Smooth muscle cell (in vitro differentiated cells): ENCODE results near the gene GNAS-AS1. TPM values are rescaled to one million over a fixed set of nuclear protein-coding genes. Genes with fewer than 3 reads are reported as not detected.

ENCODE experiments used
- DNase-seq: peaks from one replicate; lab custom pipeline; 2025; ENCODE audit not compliant: unreplicated experiment; lab: John Stamatoyannopoulos, UW
- H2AFZ ChIP-seq: fragments of 200-600 bp; sonication (generic); 2 replicates; pipeline ENCODE4 v1.6.0; 2016; ENCODE audit warnings: antibody characterized with exemption, low read depth, mild to moderate bottlenecking
- H3F3A ChIP-seq: fragments of 200-600 bp; sonication (generic); 2 replicates; pipeline ENCODE4 v1.6.0; 2017; ENCODE audit warnings: antibody characterized with exemption, low read depth
- H3K27ac ChIP-seq: fragments of 200-600 bp; sonication (generic); 2 replicates; pipeline ENCODE4 v1.5.1; 2016; ENCODE audit warnings: low read depth, mild to moderate bottlenecking
- H3K27me3 ChIP-seq: fragments of 200-600 bp; sonication (generic); 2 replicates; pipeline ENCODE4 v1.6.1; 2016; ENCODE audit warnings: low read depth, mild to moderate bottlenecking
- H3K36me3 ChIP-seq: fragments of 200-600 bp; sonication (generic); 2 replicates; pipeline ENCODE4 v1.5.1; 2016; ENCODE audit warnings: low read depth
- H3K4me1 ChIP-seq: fragments of 200-600 bp; sonication (generic); 2 replicates; pipeline ENCODE4 v1.5.1; 2016; ENCODE audit warnings: low read depth
- H3K4me2 ChIP-seq: fragments of 200-600 bp; sonication (generic); 2 replicates; pipeline ENCODE4 v1.6.0; 2016; ENCODE audit warnings: mild to moderate bottlenecking
- H3K4me3 ChIP-seq: fragments of 200-600 bp; sonication (generic); 2 replicates; pipeline ENCODE4 v1.5.1; 2016; ENCODE audit warnings: mild to moderate bottlenecking
- H3K79me2 ChIP-seq: fragments of 200-600 bp; sonication (generic); 2 replicates; pipeline ENCODE4 v1.6.0; 2016; ENCODE audit warnings: low read depth, mild to moderate bottlenecking
- H3K9ac ChIP-seq: fragments of 200-600 bp; sonication (generic); 2 replicates; pipeline ENCODE4 v1.6.0; 2016; ENCODE audit warnings: low read depth
- H3K9me3 ChIP-seq: fragments of 200-600 bp; sonication (generic); replicated peaks from 2 replicates; pipeline ENCODE4 v1.5.1; 2016; ENCODE audit warnings: low read depth
- H4K20me1 ChIP-seq: fragments of 200-600 bp; sonication (generic); 2 replicates; pipeline ENCODE4 v1.6.0; 2016; ENCODE audit warnings: low read depth
- CTCF ChIP-seq: fragments of 200-600 bp; sonication (generic); IDR thresholded peaks from 2 replicates; pipeline ENCODE4 v1.5.1; 2017; ENCODE audit warnings: borderline replicate concordance, mild to moderate bottlenecking, antibody characterized with exemption; ENCODE audit not compliant: insufficient read depth, poor library complexity, severe bottlenecking
- WGBS: methylation state at CpG from one replicate; pipeline ENCODE4 v1.1.7; 2016; ENCODE audit warnings: low lambda C conversion rate; 5-methylcytosine and 5-hydroxymethylcytosine counted together
- polyA plus RNA-seq: library from polyadenylated mRNA; unstranded; fragments of >200 nt; fragmentation: Nextera tagmentation; extraction: Ambion mirVana; gene quantifications from 2 replicates; pipeline ENCODE4 v1.2.1, GENCODE V29; 2016
- total RNA-seq: library from RNA; depleted of rRNA; stranded (reverse); fragments of >200 nt; gene quantifications from 2 replicates; pipeline ENCODE4 v1.2.3, GENCODE V29; 2014

Gene GNAS-AS1
- total and polyA plus RNA-seq, 2 experiments from 2014 or later: 0.40 TPM; not detected in 1

GRCh38 chr20:58787211-58788005 lies 63.3 kb downstream of the GNAS-AS1 start:
- 96% methylated on average over 24 of the region's 25 CpGs for WGBS
- no peak for TF ChIP-seq CTCF
- no peak overlapping the region for H3K4me2 ChIP-seq
- H3F3A ChIP-seq: no peaks in the 10 kb centered on the region
- H4K20me1 ChIP-seq: no peaks in the 10 kb centered on the region
- H2AFZ ChIP-seq: no peak overlapping the region
- H3K27me3 ChIP-seq: peaks cover 14% of the 10 kb centered on the region
- H3K79me2 ChIP-seq: no peaks in the 10 kb centered on the region
- H3K4me1 ChIP-seq: no peaks in the 10 kb centered on the region
- H3K36me3 ChIP-seq: no peaks in the 10 kb centered on the region
- no peak overlapping the region for H3K9ac ChIP-seq
- H3K4me3 ChIP-seq: no peak overlapping the region
- no peak overlapping the region for H3K27ac ChIP-seq
- no peak for DNase-seq
- H3K9me3 ChIP-seq: no peaks in the 10 kb centered on the region

- TF ChIP-seq CTCF: no peak
- no peak overlapping the region for H3K9ac ChIP-seq
- H3K9me3 ChIP-seq: no peaks in the 10 kb centered on the region
- no peak overlapping the region for H3K4me2 ChIP-seq
- no peak overlapping the region for H2AFZ ChIP-seq
- WGBS: 87% methylated on average over 15 of the region's 15 CpGs
- DNase-seq: no peak
- H3F3A ChIP-seq: no peaks in the 10 kb centered on the region
- no peaks in the 10 kb centered on the region for H3K36me3 ChIP-seq
- peaks cover 14% of the 10 kb centered on the region for H3K4me1 ChIP-seq
- no peaks in the 10 kb centered on the region for H4K20me1 ChIP-seq
- no peaks in the 10 kb centered on the region for H3K79me2 ChIP-seq
- no peak overlapping the region for H3K27ac ChIP-seq
- no peak overlapping the region for H3K4me3 ChIP-seq
- H3K27me3 ChIP-seq: peaks cover 12% of the 10 kb centered on the region
Measured at GRCh38 chr20:58784321-58785074, 66.2 kb downstream of the GNAS-AS1 start.

- H3K36me3 ChIP-seq: no peaks in the 10 kb centered on the region
- no peak overlapping the region for H3K27ac ChIP-seq
- H2AFZ ChIP-seq: no peak overlapping the region
- H3K4me1 ChIP-seq: peaks cover 14% of the 10 kb centered on the region
- no peak for DNase-seq
- H3K27me3 ChIP-seq: peaks cover 12% of the 10 kb centered on the region
- no peaks in the 10 kb centered on the region for H3F3A ChIP-seq
- no peak overlapping the region for H3K4me3 ChIP-seq
- no peak for TF ChIP-seq CTCF
- H3K79me2 ChIP-seq: no peaks in the 10 kb centered on the region
- WGBS: 92% methylated on average over 12 of the region's 12 CpGs
- H3K9me3 ChIP-seq: no peaks in the 10 kb centered on the region
- no peak overlapping the region for H3K9ac ChIP-seq
- no peak overlapping the region for H3K4me2 ChIP-seq
- H4K20me1 ChIP-seq: no peaks in the 10 kb centered on the region
Measured at GRCh38 chr20:58783511-58784011, 67.1 kb downstream of the GNAS-AS1 start.
